Breast epithelium (tissue), 4 donors: ENCODE measurements around the gene PGBD5. TPM values are rescaled to one million over a fixed set of nuclear protein-coding genes. Genes with fewer than 3 reads are reported as not detected.

Experiments used
- DNase-seq, 2 donors: peaks; one replicate each; pipeline ENCODE4 v3.0.0-alpha.2; 2019; ENCODE audit warnings: low spot score in 2 of 2
- H3K27ac ChIP-seq, 2 donors: fragments of 200-600 bp; sonication (generic) in 1 of 2; one replicate each; pipeline ENCODE4 v1.5.1; 2016 to 2019; ENCODE audit warnings: mild to moderate bottlenecking in 1 of 2
- H3K27me3 ChIP-seq, 2 donors: fragments of 200-600 bp; sonication (generic) in 1 of 2; one replicate each; pipeline versions ENCODE4 v1.5.1 to v1.6.0; 2017 to 2019; ENCODE audit warnings: control low read depth in 1 of 2, mild to moderate bottlenecking in 1 of 2
- H3K36me3 ChIP-seq: fragments of 200-600 bp; one replicate; pipeline ENCODE4 v1.5.1; 2019
- H3K4me1 ChIP-seq, 2 donors: fragments of 200-600 bp; sonication (generic); one replicate each; pipeline ENCODE4 v1.5.1; 2016 to 2019; ENCODE audit warnings: control low read depth in 1 of 2
- H3K4me3 ChIP-seq, 3 donors: fragments of 200-600 bp; sonication (generic); 1 replicate in 2 of 3; 2 replicates in 1 of 3; pipeline ENCODE4 v1.5.1; 2016 to 2019; ENCODE audit warnings: mild to moderate bottlenecking in 3 of 3, moderate library complexity in 2 of 3
- H3K9me3 ChIP-seq, 2 donors: fragments of 200-600 bp; sonication (generic) in 1 of 2; one replicate each; pipeline ENCODE4 v1.5.1; 2016 to 2019; ENCODE audit warnings: control low read depth in 1 of 2
- CTCF ChIP-seq, 3 donors: fragments of 450-650 bp; IDR thresholded peaks; one replicate each; pipeline ENCODE4 v1.5.1; 2016 to 2017; ENCODE audit warnings: antibody characterized with exemption in 3 of 3, mild to moderate bottlenecking in 3 of 3, moderate library complexity in 3 of 3
- POLR2A ChIP-seq: fragments of 450-650 bp; IDR thresholded peaks from one replicate; pipeline ENCODE4 v1.6.1; 2016; ENCODE audit warnings: antibody characterized with exemption, mild to moderate bottlenecking, moderate library complexity
- POLR2AphosphoS5 ChIP-seq, 3 donors: sonication (generic); formaldehyde crosslinking; IDR thresholded peaks; one replicate each; pipeline ENCODE4 v1.6.1; 2017; ENCODE audit warnings: antibody characterized with exemption in 3 of 3
- intact Hi-C: fragments of 100-400 bp; cut with DNase I; formaldehyde crosslinking; loops from one replicate; pipeline ENCODE4 v1.15.1; 2023; ENCODE audit warnings: low total_unique reads
- total RNA-seq, 3 donors: library from RNA; depleted of rRNA; stranded (reverse); fragments of >200 nt; gene quantifications; one replicate each; pipeline ENCODE4 v1.1.0, GENCODE V29; 2016

Gene PGBD5
- total RNA-seq, 3 donors from 2014 or later: 0.48 to 0.98 (median 0.59) TPM

GRCh38 chr1:230282157-230282556, 144.0 kb downstream of the PGBD5 start:
- Histone ChIP-seq H3K27ac (no peak overlapping the region), H3K9me3 (no peaks in the 10 kb centered on the region), H3K36me3 (no peaks in the 10 kb centered on the region), H3K4me1 (no peaks in the 10 kb centered on the region), H3K27me3 (no peaks in the 10 kb centered on the region), H3K4me3 (no peak overlapping the region)
- no peak for DNase-seq
- intact Hi-C loops: loop anchor here (10.0 kb wide), 1 partner anchor 647 kb away; no protein-coding TSS in a partner anchor
- TF ChIP-seq POLR2A (no peak), CTCF (IDR thresholded peaks at IDR 0.05) (no peak), POLR2AphosphoS5 (IDR thresholded peaks at IDR 0.05) (no peak)

- intact Hi-C loops: loop anchor here (10.0 kb wide), 1 partner anchor 647 kb away; no protein-coding TSS in a partner anchor
- Histone ChIP-seq H3K4me1 (no peaks in the 10 kb centered on the region), H3K9me3 (no peaks in the 10 kb centered on the region), H3K36me3 (no peaks in the 10 kb centered on the region), H3K27me3 (no peaks in the 10 kb centered on the region), H3K4me3 (no peak overlapping the region), H3K27ac (no peak overlapping the region)
- TF ChIP-seq POLR2A (no peak), POLR2AphosphoS5 (IDR thresholded peaks at IDR 0.05) (no peak), CTCF (IDR thresholded peaks at IDR 0.05) (no peak)
- peak in 1 of 2 donors; percentile 44 for DNase-seq
These were observed 144.6 kb downstream of the PGBD5 start for GRCh38 chr1:230281556-230281955.

GRCh38 chr1:230280906-230281413, 145.2 kb downstream of the PGBD5 start:
- intact Hi-C loops: loop anchor here (10.0 kb wide), 1 partner anchor 646 kb away; no protein-coding TSS in a partner anchor
- H3K27ac ChIP-seq: no peak overlapping the region

GRCh38 chr1:230280054-230280795, 145.9 kb downstream of the PGBD5 start:
- peak in 1 of 2 donors; percentile 28 for DNase-seq
- no peaks in the 10 kb centered on the region for H3K9me3 ChIP-seq
- H3K27ac ChIP-seq: no peak overlapping the region
- H3K36me3 ChIP-seq: no peaks in the 10 kb centered on the region
- intact Hi-C loops: loop anchor here (10.0 kb wide), 1 partner anchor 645 kb away; no protein-coding TSS in a partner anchor
- no peaks in the 10 kb centered on the region for H3K27me3 ChIP-seq
- H3K4me1 ChIP-seq: no peaks in the 10 kb centered on the region
- no peak for TF ChIP-seq POLR2AphosphoS5 (IDR thresholded peaks at IDR 0.05)
- no peak for TF ChIP-seq POLR2A
- TF ChIP-seq CTCF (IDR thresholded peaks at IDR 0.05): no peak
- no peak overlapping the region for H3K4me3 ChIP-seq

More at GRCh38 chr1:230280906-230281413, 145.2 kb downstream of the PGBD5 start:
- no peaks in the 10 kb centered on the region for H3K9me3 ChIP-seq
- H3K4me1 ChIP-seq: no peaks in the 10 kb centered on the region
- no peak overlapping the region for H3K4me3 ChIP-seq
- no peaks in the 10 kb centered on the region for H3K36me3 ChIP-seq
- TF ChIP-seq POLR2A (no peak), CTCF (IDR thresholded peaks at IDR 0.05) (no peak), POLR2AphosphoS5 (IDR thresholded peaks at IDR 0.05) (no peak)
- no peaks in the 10 kb centered on the region for H3K27me3 ChIP-seq
- peak in 1 of 2 donors; percentile 33 for DNase-seq

GRCh38 chr1:230279583-230279945, 146.6 kb downstream of the PGBD5 start:
- TF ChIP-seq CTCF (IDR thresholded peaks at IDR 0.05) (no peak), POLR2A (no peak), POLR2AphosphoS5 (IDR thresholded peaks at IDR 0.05) (no peak)
- no peak overlapping the region for H3K27ac ChIP-seq
- intact Hi-C loops: no loop called here
- no peaks in the 10 kb centered on the region for H3K4me1 ChIP-seq
- peak in 1 of 2 donors; percentile 40 for DNase-seq
- no peak overlapping the region for H3K4me3 ChIP-seq
- H3K27me3 ChIP-seq: no peaks in the 10 kb centered on the region
- H3K36me3 ChIP-seq: no peaks in the 10 kb centered on the region
- no peaks in the 10 kb centered on the region for H3K9me3 ChIP-seq
